ENCODE results near the gene COL6A2.

GRCh38 chr21:46119144-46119636, 21.3 kb downstream of the COL6A2 start:
- TF ChIP-seq CTCF (conservative IDR thresholded peaks at IDR 0.05) (no peak), EZH2 (IDR thresholded peaks at IDR 0.05; ENCODE audit: low read depth) (no peak)
